Raji (cell line): ENCODE data around the gene METTL27.

Experiments used
- POLR2A ChIP-seq: IDR thresholded peaks from 2 replicates; pipeline ENCODE4 v1.6.1; 2011; ENCODE audit warnings: low read depth, low read length, control low read depth; ENCODE audit not compliant: insufficient read depth

METTL27 gene

GRCh38 chr7:73811760-73812168 lies 30.6 kb downstream of the METTL27 start:
- TF ChIP-seq POLR2A: no peak

GRCh38 chr7:73810998-73811360 lies 31.3 kb downstream of the METTL27 start:
- TF ChIP-seq POLR2A: no peak

- no peak for TF ChIP-seq POLR2A
These were observed 32.8 kb downstream of the METTL27 start for GRCh38 chr7:73809467-73809951.

GRCh38 chr7:73802459-73802858 lies 39.9 kb downstream of the METTL27 start:
- no peak for TF ChIP-seq POLR2A

GRCh38 chr7:73801577-73801976 lies 40.7 kb downstream of the METTL27 start:
- no peak for TF ChIP-seq POLR2A

- no peak for TF ChIP-seq POLR2A
These were observed 42.8 kb downstream of the METTL27 start for GRCh38 chr7:73799282-73800141.

GRCh38 chr7:73789051-73789450 lies 53.3 kb downstream of the METTL27 start:
- no peak for TF ChIP-seq POLR2A

- no peak for TF ChIP-seq POLR2A
These were observed 55.7 kb downstream of the METTL27 start for GRCh38 chr7:73786588-73786987.
